Endothelial cell of umbilical vein (primary cell): ENCODE results near the gene TNPO3. TPM values are rescaled to one million over a fixed set of nuclear protein-coding genes. Genes with fewer than 3 reads are reported as not detected.

Experiments
- BruUV-seq: library from RNA; stranded (reverse); fragments of 400-500 nt; replicated peaks from 2 replicates; lab custom pipeline; 2021; lab: Mats Ljungman, UMichigan
- CTCF ChIA-PET: fragments of 300-600, 350-600 bp; sonication (Branson Sonifier 250); formaldehyde crosslinking; loops from one replicate; lab custom pipeline; 2021; ENCODE audit warnings: antibody characterized with exemption, inconsistent platforms; lab: Charles Lee
- POLR2A ChIA-PET: fragments of 300-600, 350-600 bp; sonication (Branson Sonifier 250); formaldehyde crosslinking; loops from one replicate; lab custom pipeline; 2021; ENCODE audit warnings: antibody characterized with exemption, inconsistent platforms; lab: Charles Lee
- DNase-seq: peaks from one replicate; pipeline ENCODE4 v3.0.0-alpha.2; 2011; ENCODE audit warnings: low read depth, low spot score
- FAIRE-seq: peaks from 2 replicates; lab custom pipeline; 2011; peaks lifted over from hg19 to GRCh38; lab: Jason Lieb, UNC
- H2AFZ ChIP-seq: 2 replicates; pipeline ENCODE4 v1.6.0; 2012; ENCODE audit warnings: low read depth, low read length, control low read depth, inconsistent platforms
- H3K27ac ChIP-seq: 2 replicates; pipeline ENCODE4 v1.5.1; 2011; ENCODE audit warnings: low read depth, mild to moderate bottlenecking, control low read depth, low read length, moderate library complexity; ENCODE audit not compliant: insufficient read depth
- H3K27me3 ChIP-seq, 2 experiments: 2 replicates each; pipeline versions ENCODE4 v1.6.0 to v1.6.1; 2011; ENCODE audit warnings: low read length in 2 of 2, mixed read lengths in 1 of 2; ENCODE audit not compliant: control insufficient read depth in 2 of 2, insufficient read depth in 2 of 2
- H3K36me3 ChIP-seq, 2 experiments: 2 replicates in 1 of 2; 3 replicates in 1 of 2; pipeline ENCODE4 v1.5.1; 2011; ENCODE audit warnings: low read length in 2 of 2, mild to moderate bottlenecking in 1 of 2, moderate library complexity in 1 of 2; ENCODE audit not compliant: control insufficient read depth in 2 of 2, insufficient read depth in 2 of 2; ENCODE audit errors: extremely low read depth in 1 of 2
- H3K4me1 ChIP-seq: 3 replicates; pipeline ENCODE4 v1.5.1; 2011; ENCODE audit warnings: mild to moderate bottlenecking, low read length; ENCODE audit not compliant: control insufficient read depth, insufficient read depth; ENCODE audit errors: extremely low read depth
- H3K4me2 ChIP-seq: 2 replicates; pipeline ENCODE4 v1.6.1; 2011; ENCODE audit warnings: low read length, control low read depth, mixed read lengths; ENCODE audit not compliant: insufficient read depth
- H3K4me3 ChIP-seq, 3 experiments: fragments of 200-600 bp in 1 of 3; sonication (generic), shearing (Covaris generic) in 1 of 3; replicated peaks in 1 of 3; 2 replicates each; pipeline ENCODE4 v1.5.1; 2011 to 2016; ENCODE audit warnings: control low read depth in 3 of 3, low read length in 3 of 3, mild to moderate bottlenecking in 2 of 3, inconsistent platforms in 1 of 3, low read depth in 1 of 3, moderate library complexity in 1 of 3; ENCODE audit not compliant: insufficient read depth in 1 of 3
- H3K79me2 ChIP-seq: 2 replicates; pipeline ENCODE4 v1.6.0; 2012; ENCODE audit warnings: low read length, inconsistent platforms; ENCODE audit not compliant: control insufficient read depth, insufficient read depth
- H3K9ac ChIP-seq: replicated peaks from 2 replicates; pipeline ENCODE3; 2011; ENCODE audit warnings: low read length, control low read depth; ENCODE audit not compliant: insufficient read depth; ENCODE audit errors: extremely low read depth
- H3K9me1 ChIP-seq: replicated peaks from 3 replicates; pipeline ENCODE4 v1.6.0; 2011; ENCODE audit warnings: mild to moderate bottlenecking, low read length; ENCODE audit not compliant: control insufficient read depth, insufficient read depth; ENCODE audit errors: extremely low read depth
- H3K9me3 ChIP-seq: replicated peaks from 2 replicates; pipeline ENCODE4 v1.5.1; 2012; ENCODE audit warnings: low read length, inconsistent platforms; ENCODE audit not compliant: control insufficient read depth, insufficient read depth
- H4K20me1 ChIP-seq: replicated peaks from 2 replicates; pipeline ENCODE3; 2011; ENCODE audit warnings: mild to moderate bottlenecking, low read length; ENCODE audit not compliant: control insufficient read depth, insufficient read depth; ENCODE audit errors: extremely low read depth
- EZH2 ChIP-seq: IDR thresholded peaks from 2 replicates; pipeline ENCODE4 v1.6.1; 2012; ENCODE audit warnings: borderline replicate concordance, low read depth, mild to moderate bottlenecking, moderate library complexity, low read length, inconsistent platforms; ENCODE audit not compliant: severe bottlenecking
- GATA2 ChIP-seq: IDR thresholded peaks from 2 replicates; pipeline ENCODE4 v1.7.0; 2011; ENCODE audit warnings: low read depth, mild to moderate bottlenecking, moderate library complexity, mixed read lengths, low read length; ENCODE audit not compliant: insufficient read length, insufficient read depth
- POLR2A ChIP-seq: IDR thresholded peaks from 2 replicates; pipeline ENCODE4 v1.6.1; 2012; ENCODE audit warnings: low read depth, mild to moderate bottlenecking, control low read depth, low read length
- POLR2AphosphoS5 ChIP-seq: IDR thresholded peaks from 2 replicates; pipeline ENCODE4 v1.6.1; 2012; ENCODE audit warnings: low read depth, mild to moderate bottlenecking, control low read depth, low read length, moderate library complexity; ENCODE audit not compliant: insufficient read depth
- dilution Hi-C: fragments of 300-500 bp; cut with MboI; formaldehyde crosslinking; loops from one replicate; pipeline ENCODE4 v1.15.0; 2019; ENCODE audit warnings: low sequenced_read_pairs; ENCODE audit not compliant: extremely low pct_ligation_motif_present
- intact Hi-C: fragments of 100-400 bp; cut with micrococcal nuclease; formaldehyde crosslinking; loops from one replicate; pipeline ENCODE4 v1.10.0; 2022
- polyA plus RNA-seq, 4 experiments: library from polyadenylated mRNA; depleted of rRNA in 3 of 4; stranded (reverse) in 3 of 4; unstranded in 1 of 4; fragments of >200 nt; gene quantifications; 2 replicates each; pipeline versions ENCODE4 v1.2.1 to v1.2.3, GENCODE V29; 2011 to 2012; ENCODE audit warnings: missing spikeins in 1 of 4
- total RNA-seq: library from RNA; stranded (reverse); gene quantifications from 2 replicates; pipeline ENCODE4 v1.2.3, GENCODE V29; 2021
- TF ChIP-seq, protein P1 (sequence below): IDR thresholded peaks from 2 replicates; pipeline ENCODE4 v1.6.1; 2011; ENCODE audit not compliant: insufficient read depth, insufficient read length

Gene TNPO3
- total and polyA plus RNA-seq, 2 donors (not counting 3 experiments of a cell fraction or from before 2014, with no cell fraction given): 29.0 to 46.9 TPM

DNA sequence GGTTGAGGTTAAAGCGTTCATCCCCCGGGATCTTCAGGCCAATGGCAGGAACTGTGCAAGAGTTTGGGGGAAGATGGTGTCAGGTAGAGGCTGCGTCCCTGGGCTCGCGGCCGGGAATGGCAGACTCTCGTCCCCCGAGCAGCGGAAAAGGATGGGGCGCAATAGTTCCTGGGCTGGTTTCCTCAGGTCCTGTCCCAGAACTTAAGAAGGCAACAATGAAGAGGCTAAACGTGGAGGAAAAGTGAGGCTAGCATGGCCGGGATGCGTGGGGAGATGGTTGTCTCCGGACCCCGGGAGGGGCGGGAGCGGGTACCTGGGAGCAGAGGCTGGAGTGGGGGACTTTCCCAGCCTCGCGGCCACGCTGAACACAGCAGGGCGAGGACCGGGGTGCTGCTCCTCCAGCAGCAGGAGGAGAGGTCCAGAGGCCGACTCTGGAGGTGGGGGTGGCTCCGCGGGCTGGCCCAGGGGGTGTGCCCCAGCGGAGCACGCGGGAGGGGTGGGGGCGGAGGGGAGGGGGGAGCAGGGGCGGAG lies 116.3 kb downstream of the TNPO3 start:
- DNase-seq: no peak
- no peak overlapping the region for H3K9ac ChIP-seq
- POLR2A ChIA-PET: no interaction called here

DNA sequence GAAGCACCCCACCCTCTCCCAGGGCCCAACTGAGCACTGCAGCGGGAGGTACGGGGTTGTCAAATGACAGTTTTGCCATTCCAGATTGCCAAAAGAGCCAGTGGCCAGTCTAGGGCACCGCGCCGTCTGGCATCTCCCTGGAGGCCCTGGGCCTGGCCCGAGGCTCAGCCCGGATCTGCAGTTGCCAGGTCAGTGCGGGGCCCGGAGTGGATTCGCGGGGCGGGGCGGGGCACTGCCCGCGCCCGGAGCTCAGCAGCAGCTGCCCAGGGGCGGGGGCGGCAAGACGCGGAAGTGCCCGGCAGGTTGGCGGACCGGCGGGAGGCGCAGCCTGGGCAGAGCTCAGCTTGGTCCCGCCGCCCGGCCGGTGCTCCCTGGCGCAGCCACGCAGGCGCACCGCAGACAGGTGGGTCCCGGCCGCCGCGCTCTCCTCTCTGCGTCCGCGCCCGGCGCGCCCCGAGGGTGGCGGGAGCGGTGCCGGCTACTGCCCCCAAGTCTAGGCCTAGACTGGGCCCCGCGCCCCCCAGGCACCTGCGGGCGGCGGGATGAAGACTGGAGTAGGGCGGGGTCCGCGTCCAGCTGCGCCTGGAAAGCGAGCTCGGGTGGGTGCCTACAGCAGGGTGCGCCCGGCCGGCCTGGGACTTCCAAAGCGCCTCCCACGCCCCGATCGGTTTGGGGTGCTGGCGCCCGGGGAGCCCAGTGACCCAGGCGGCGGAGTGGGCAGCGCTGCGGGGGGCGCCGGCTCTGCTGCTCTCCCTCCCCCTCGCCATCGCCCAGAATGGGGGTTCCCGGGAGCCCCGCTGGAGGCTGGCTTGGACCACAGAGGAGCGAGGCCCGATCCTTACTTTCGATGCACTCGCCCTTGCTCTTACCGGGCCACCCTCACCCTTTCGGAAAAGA lies 117.0 kb downstream of the TNPO3 start, which contains the start of gene IRF5:
Gene IRF5 (plus strand): TSS at position 281 of the 897 bp plus-strand sequence. CDS start 4,155 bp downstream, outside the sequence.
- peak within 1 kb of the TSS; percentile 84 for H3K4me2 ChIP-seq
- H3K9ac ChIP-seq: no peak within 1 kb of the TSS
- dilution Hi-C loops: no loop called here
- H3K27me3 ChIP-seq: peaks cover 23% of the 10 kb centered on the region in 2 experiments
- intact Hi-C loops: no loop called here
- H3K27ac ChIP-seq: no peak within 1 kb of the TSS
- BruUV-seq: no TSS peak
- H3K4me1 ChIP-seq: peaks cover 7% of the 10 kb centered on the region
- H3K79me2 ChIP-seq: no peaks in the 10 kb centered on the region
- DNase-seq (no peak), FAIRE-seq (no peak)
- ChIA-PET CTCF (interaction anchor here (1.0 kb wide), 1 partner anchor 226 kb away, joined by 3 read pairs; no protein-coding TSS in a partner anchor), POLR2A (no interaction called here)
- TF ChIP-seq POLR2A (no peak), GATA2 (no peak), POLR2AphosphoS5 (no peak)
- TF ChIP-seq, protein P1, sequence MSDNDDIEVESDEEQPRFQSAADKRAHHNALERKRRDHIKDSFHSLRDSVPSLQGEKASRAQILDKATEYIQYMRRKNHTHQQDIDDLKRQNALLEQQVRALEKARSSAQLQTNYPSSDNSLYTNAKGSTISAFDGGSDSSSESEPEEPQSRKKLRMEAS: no peak
- peak within 1 kb of the TSS; percentile 52 for H2AFZ ChIP-seq
- no peaks in the 10 kb centered on the region for H3K9me1 ChIP-seq
- H4K20me1 ChIP-seq: no peaks in the 10 kb centered on the region
- peak within 1 kb of the TSS; percentile 7 to 55 (median 32) for H3K4me3 ChIP-seq
- no peaks in the 10 kb centered on the region for H3K9me3 ChIP-seq
- H3K36me3 ChIP-seq: no peaks in the 10 kb centered on the region

More for the DNA sequence above, 116.3 kb downstream of the TNPO3 start:
- Histone ChIP-seq H3K79me2 (no peaks in the 10 kb centered on the region), H3K9me3 (no peaks in the 10 kb centered on the region), H3K36me3 (no peaks in the 10 kb centered on the region), H3K4me3 (peak overlapping the region; percentile 7 to 55 (median 32)), H3K4me1 (peaks cover 7% of the 10 kb centered on the region), H3K27me3 (peaks cover 23% of the 10 kb centered on the region in 2 experiments), H4K20me1 (no peaks in the 10 kb centered on the region), H2AFZ (peak overlapping the region; percentile 52), H3K27ac (no peak overlapping the region), H3K4me2 (peak overlapping the region; percentile 84), H3K9me1 (no peaks in the 10 kb centered on the region)
- TF ChIP-seq EZH2: peak; percentile 77
- no peak for TF ChIP-seq POLR2AphosphoS5
- intact Hi-C loops: no loop called here
- dilution Hi-C loops: no loop called here
- FAIRE-seq: peak; percentile 48
- CTCF ChIA-PET: interaction anchor here (1.5 kb wide), 1 partner anchor 153 kb away, joined by 5 read pairs; no protein-coding TSS in a partner anchor
- no TSS peak for BruUV-seq
